Measurements from ENCODE around the gene OR7D2.
"Not testable (repeated sequence)": the region's sequence is repeated elsewhere in the genome, so short reads cannot be mapped to it uniquely, and the experiment has no call there.

DNA sequence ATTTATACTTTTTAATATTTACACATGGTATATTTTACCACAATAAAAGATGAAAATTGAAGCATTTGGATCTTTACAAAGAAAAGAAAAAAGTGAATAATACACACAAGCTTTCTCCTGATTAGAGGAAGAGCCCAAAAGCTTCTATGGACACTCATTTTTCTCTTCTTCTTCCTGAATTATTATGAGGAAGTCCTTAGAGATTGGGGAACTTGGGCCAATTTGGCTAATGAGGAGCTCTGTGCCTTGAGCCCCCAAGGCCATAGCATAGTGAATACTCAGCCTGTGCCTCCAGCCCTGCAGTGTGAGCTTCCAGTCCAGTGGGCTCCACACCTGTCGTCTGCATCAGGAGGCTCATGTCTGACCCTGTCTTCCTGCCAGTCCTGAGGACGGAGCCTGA, 19.3 kb downstream of the OR7D2 start:
- TF ChIP-seq, protein P1, sequence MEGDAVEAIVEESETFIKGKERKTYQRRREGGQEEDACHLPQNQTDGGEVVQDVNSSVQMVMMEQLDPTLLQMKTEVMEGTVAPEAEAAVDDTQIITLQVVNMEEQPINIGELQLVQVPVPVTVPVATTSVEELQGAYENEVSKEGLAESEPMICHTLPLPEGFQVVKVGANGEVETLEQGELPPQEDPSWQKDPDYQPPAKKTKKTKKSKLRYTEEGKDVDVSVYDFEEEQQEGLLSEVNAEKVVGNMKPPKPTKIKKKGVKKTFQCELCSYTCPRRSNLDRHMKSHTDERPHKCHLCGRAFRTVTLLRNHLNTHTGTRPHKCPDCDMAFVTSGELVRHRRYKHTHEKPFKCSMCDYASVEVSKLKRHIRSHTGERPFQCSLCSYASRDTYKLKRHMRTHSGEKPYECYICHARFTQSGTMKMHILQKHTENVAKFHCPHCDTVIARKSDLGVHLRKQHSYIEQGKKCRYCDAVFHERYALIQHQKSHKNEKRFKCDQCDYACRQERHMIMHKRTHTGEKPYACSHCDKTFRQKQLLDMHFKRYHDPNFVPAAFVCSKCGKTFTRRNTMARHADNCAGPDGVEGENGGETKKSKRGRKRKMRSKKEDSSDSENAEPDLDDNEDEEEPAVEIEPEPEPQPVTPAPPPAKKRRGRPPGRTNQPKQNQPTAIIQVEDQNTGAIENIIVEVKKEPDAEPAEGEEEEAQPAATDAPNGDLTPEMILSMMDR (IDR thresholded peaks at IDR 0.05), result not testable (repeated sequence)
- TF ChIP-seq POLR2A (IDR thresholded peaks at IDR 0.05), result not testable (repeated sequence)

Data from lower leg skin (tissue), 3 donors.